Liver (tissue), 9 donors: ENCODE measurements around the gene JMY. TPM values are rescaled to one million over a fixed set of nuclear protein-coding genes. Genes with fewer than 3 reads are reported as not detected.

Source experiments
- DNase-seq: peaks from one replicate; pipeline ENCODE4 v3.0.0-alpha.2; 2017; ENCODE audit warnings: low spot score
- H3K27ac ChIP-seq, 2 donors: one replicate each; pipeline ENCODE4 v1.7.0; 2013; ENCODE audit warnings: inconsistent platforms in 2 of 2, low read length in 2 of 2, control low read depth in 1 of 2, low read depth in 1 of 2, mild to moderate bottlenecking in 1 of 2
- H3K27me3 ChIP-seq, 4 donors: one replicate each; pipeline versions ENCODE4 v1.6.1 to v1.7.0; 2013; ENCODE audit warnings: low read length in 3 of 4, inconsistent platforms in 1 of 4, mild to moderate bottlenecking in 1 of 4, moderate library complexity in 1 of 4; ENCODE audit not compliant: control insufficient read depth in 4 of 4, insufficient read depth in 4 of 4
- H3K36me3 ChIP-seq, 4 donors: one replicate each; pipeline versions ENCODE4 v1.6.1 to v1.7.0; 2013; ENCODE audit warnings: low read length in 3 of 4, mild to moderate bottlenecking in 3 of 4, low read depth in 1 of 4, moderate library complexity in 1 of 4; ENCODE audit not compliant: control insufficient read depth in 4 of 4, insufficient read depth in 3 of 4
- H3K4me1 ChIP-seq, 4 donors: one replicate each; pipeline versions ENCODE4 v1.6.1 to v1.7.0; 2013; ENCODE audit warnings: low read length in 3 of 4, mild to moderate bottlenecking in 3 of 4, moderate library complexity in 1 of 4; ENCODE audit not compliant: control insufficient read depth in 4 of 4, insufficient read depth in 4 of 4
- H3K4me3 ChIP-seq, 3 donors: one replicate each; pipeline versions ENCODE4 v1.6.1 to v1.7.0; 2013; ENCODE audit warnings: low read length in 3 of 3, control low read depth in 1 of 3, low read depth in 1 of 3, mild to moderate bottlenecking in 1 of 3
- H3K9ac ChIP-seq, 2 donors: one replicate each; pipeline ENCODE4 v1.7.0; 2013; ENCODE audit warnings: low read length in 2 of 2, mild to moderate bottlenecking in 2 of 2, moderate library complexity in 2 of 2, control low read depth in 1 of 2, low read depth in 1 of 2
- H3K9me3 ChIP-seq, 4 donors: one replicate each; pipeline versions ENCODE4 v1.6.1 to v1.7.0; 2013; ENCODE audit warnings: low read length in 3 of 4; ENCODE audit not compliant: control insufficient read depth in 4 of 4
- ATF3 ChIP-seq: IDR thresholded peaks from 2 replicates; pipeline ENCODE4 v1.6.1; 2016; ENCODE audit warnings: antibody characterized with exemption
- CTCF ChIP-seq: fragments of 150-350 bp; IDR thresholded peaks from 2 replicates; pipeline ENCODE4 v1.5.1; 2017; ENCODE audit warnings: improper control_type of control experiment, low read depth, low read length; ENCODE audit not compliant: missing input control
- EGR1 ChIP-seq, 2 donors: IDR thresholded peaks; 2 replicates each; pipeline ENCODE4 v1.6.1; 2016 to 2018; ENCODE audit warnings: antibody characterized with exemption in 2 of 2, low read depth in 2 of 2
- FOXA2 ChIP-seq: IDR thresholded peaks from 2 replicates; pipeline ENCODE4 v1.6.1; 2016; ENCODE audit warnings: antibody characterized with exemption
- GABPA ChIP-seq, 2 donors: IDR thresholded peaks in 1 of 2; conservative IDR thresholded peaks in 1 of 2; 2 replicates each; pipeline ENCODE4 v1.6.1; 2016; ENCODE audit warnings: antibody characterized with exemption in 2 of 2, mild to moderate bottlenecking in 1 of 2, moderate library complexity in 1 of 2
- HNF4A ChIP-seq, 2 donors: conservative IDR thresholded peaks; 2 replicates each; pipeline ENCODE4 v1.6.1; 2016; ENCODE audit warnings: antibody characterized with exemption in 2 of 2, mild to moderate bottlenecking in 2 of 2
- HNF4G ChIP-seq: IDR thresholded peaks from 2 replicates; pipeline ENCODE4 v1.6.1; 2016; ENCODE audit warnings: antibody characterized with exemption
- JUND ChIP-seq, 2 donors: IDR thresholded peaks; 2 replicates each; pipeline ENCODE4 v1.6.1; 2016; ENCODE audit warnings: antibody characterized with exemption in 2 of 2
- MAX ChIP-seq: IDR thresholded peaks from 2 replicates; pipeline ENCODE4 v1.6.1; 2016; ENCODE audit warnings: antibody characterized with exemption
- NR2F2 ChIP-seq: IDR thresholded peaks from 2 replicates; pipeline ENCODE4 v1.6.1; 2016; ENCODE audit warnings: antibody characterized with exemption
- RAD21 ChIP-seq, 2 donors: IDR thresholded peaks; 2 replicates each; pipeline ENCODE4 v1.6.1; 2016; ENCODE audit warnings: antibody characterized with exemption in 2 of 2, mild to moderate bottlenecking in 2 of 2
- REST ChIP-seq: IDR thresholded peaks from 2 replicates; pipeline ENCODE4 v1.6.1; 2016; ENCODE audit warnings: antibody characterized with exemption, mild to moderate bottlenecking
- RXRA ChIP-seq, 2 donors: IDR thresholded peaks; 2 replicates each; pipeline ENCODE4 v1.6.1; 2017 to 2018; ENCODE audit warnings: antibody characterized with exemption in 2 of 2, mild to moderate bottlenecking in 1 of 2
- SP1 ChIP-seq: IDR thresholded peaks from 2 replicates; pipeline ENCODE4 v1.6.1; 2018; ENCODE audit warnings: antibody characterized with exemption, mild to moderate bottlenecking
- TAF1 ChIP-seq: conservative IDR thresholded peaks from 2 replicates; pipeline ENCODE4 v1.6.1; 2016; ENCODE audit warnings: antibody characterized with exemption, mild to moderate bottlenecking
- YY1 ChIP-seq: IDR thresholded peaks from 2 replicates; pipeline ENCODE4 v1.6.1; 2016; ENCODE audit warnings: antibody characterized with exemption, mild to moderate bottlenecking
- WGBS: extraction: QIAGEN DNeasy Blood & Tissue Kit; methylation state at CpG from one replicate; pipeline ENCODE4 v1.1.7; 2013; 5-methylcytosine and 5-hydroxymethylcytosine counted together
- polyA plus RNA-seq, 2 donors: library from polyadenylated mRNA; stranded (reverse) in 1 of 2; unstranded in 1 of 2; fragments of 200-250 nt in 1 of 2; fragments of >200 nt in 1 of 2; fragmentation: Nextera tagmentation in 1 of 2; extraction: Ambion mirVana in 1 of 2; gene quantifications; one replicate each; pipeline versions ENCODE4 v1.2.1 to v1.2.3, GENCODE V29; 2013 to 2015
- total RNA-seq, 2 donors: library from RNA; depleted of rRNA; stranded (reverse); fragments of >200 nt; gene quantifications; one replicate each; pipeline ENCODE4 v1.2.3, GENCODE V29; 2014
- donor health status: healthy.
- donor health status: healthy.
- donor health status: healthy.
- donor health status: healthy.
- donor health status: healthy.

The JMY gene
- total and polyA plus RNA-seq, 4 donors, result 2.4 to 9.7 (median 6.2) TPM

- no peak overlapping the region for H3K27ac ChIP-seq
- TF ChIP-seq HNF4G, result no peak
- no peak for TF ChIP-seq TAF1
- TF ChIP-seq NR2F2, result no peak
- TF ChIP-seq YY1, result no peak
- TF ChIP-seq HNF4A (conservative IDR thresholded peaks at IDR 0.05), result no peak
- no peak for TF ChIP-seq REST
- TF ChIP-seq JUND (IDR thresholded peaks at IDR 0.05), result no peak
- TF ChIP-seq RXRA (IDR thresholded peaks at IDR 0.05), result no peak
- no peak for TF ChIP-seq SP1
- WGBS, result 96% methylated on average over 6 of the region's 6 CpGs
- no peaks in the 10 kb centered on the region for H3K27me3 ChIP-seq
- H3K4me1 ChIP-seq, result peaks cover 0 to 3% (median under 1%) of the 10 kb centered on the region in 4 donors
- H3K4me3 ChIP-seq, result no peak overlapping the region
- no peak overlapping the region for H3K9ac ChIP-seq
- no peak for DNase-seq
- no peaks in the 10 kb centered on the region for H3K9me3 ChIP-seq
- H3K36me3 ChIP-seq, result no peaks in the 10 kb centered on the region
These were observed 44.5 kb upstream of the JMY start for GRCh38 chr5:79191457-79191856.

GRCh38 chr5:79193643-79194042 is 42.3 kb upstream of the JMY start:
- TF ChIP-seq FOXA2 (no peak), HNF4A (conservative IDR thresholded peaks at IDR 0.05) (no peak), RXRA (IDR thresholded peaks at IDR 0.05) (peak in 1 of 2 donors; percentile 25), EGR1 (IDR thresholded peaks at IDR 0.05; ENCODE audit: low read depth in 2 of 2) (no peak), NR2F2 (no peak), ATF3 (peak; percentile 46), JUND (IDR thresholded peaks at IDR 0.05) (peak; percentile 53 to 89), YY1 (no peak)
- H3K36me3 ChIP-seq, result no peaks in the 10 kb centered on the region
- H3K4me3 ChIP-seq, result no peak overlapping the region
- WGBS, result 55% methylated on average over 4 of the region's 4 CpGs
- H3K4me1 ChIP-seq, result peaks cover 0 to 3% (median under 1%) of the 10 kb centered on the region in 4 donors
- H3K9ac ChIP-seq, result no peak overlapping the region
- no peak overlapping the region for H3K27ac ChIP-seq
- DNase-seq, result no peak
- H3K9me3 ChIP-seq, result no peaks in the 10 kb centered on the region
- no peaks in the 10 kb centered on the region for H3K27me3 ChIP-seq

- Histone ChIP-seq H3K27me3 (no peaks in the 10 kb centered on the region), H3K27ac (no peak overlapping the region), H3K4me1 (no peaks in the 10 kb centered on the region), H3K9me3 (no peaks in the 10 kb centered on the region), H3K4me3 (no peak overlapping the region), H3K9ac (no peak overlapping the region), H3K36me3 (no peaks in the 10 kb centered on the region)
- 72% methylated on average over 3 of the region's 3 CpGs for WGBS
- no peak for DNase-seq
- TF ChIP-seq CTCF, result peak; percentile 17
- TF ChIP-seq REST, result no peak
- TF ChIP-seq RAD21 (IDR thresholded peaks at IDR 0.05), result peak; percentile 23 to 30
- TF ChIP-seq YY1, result no peak
- no peak for TF ChIP-seq HNF4G
- no peak for TF ChIP-seq JUND (IDR thresholded peaks at IDR 0.05)
- no peak for TF ChIP-seq GABPA (IDR thresholded peaks at IDR 0.05 in 1 of 2, conservative IDR thresholded peaks at IDR 0.05 in 1 of 2)
- TF ChIP-seq MAX, result no peak
- TF ChIP-seq RXRA (IDR thresholded peaks at IDR 0.05), result no peak
- no peak for TF ChIP-seq ATF3
- TF ChIP-seq SP1, result no peak
- no peak for TF ChIP-seq EGR1 (IDR thresholded peaks at IDR 0.05; ENCODE audit: low read depth in 2 of 2)
- no peak for TF ChIP-seq FOXA2
These were observed 35.3 kb upstream of the JMY start for GRCh38 chr5:79200573-79201183.
